GM12892 (cell line): Measurements from ENCODE around the gene DHX58.

ENCODE experiments used
- POLR2A ChIP-seq: IDR thresholded peaks from 2 replicates; pipeline ENCODE4 v1.6.1; 2011; ENCODE audit warnings: low read depth, low read length, control low read depth
- POLR2AphosphoS5 ChIP-seq: IDR thresholded peaks from 2 replicates; pipeline ENCODE4 v1.6.1; 2011; ENCODE audit warnings: low read depth, low read length, control low read depth

DNA sequence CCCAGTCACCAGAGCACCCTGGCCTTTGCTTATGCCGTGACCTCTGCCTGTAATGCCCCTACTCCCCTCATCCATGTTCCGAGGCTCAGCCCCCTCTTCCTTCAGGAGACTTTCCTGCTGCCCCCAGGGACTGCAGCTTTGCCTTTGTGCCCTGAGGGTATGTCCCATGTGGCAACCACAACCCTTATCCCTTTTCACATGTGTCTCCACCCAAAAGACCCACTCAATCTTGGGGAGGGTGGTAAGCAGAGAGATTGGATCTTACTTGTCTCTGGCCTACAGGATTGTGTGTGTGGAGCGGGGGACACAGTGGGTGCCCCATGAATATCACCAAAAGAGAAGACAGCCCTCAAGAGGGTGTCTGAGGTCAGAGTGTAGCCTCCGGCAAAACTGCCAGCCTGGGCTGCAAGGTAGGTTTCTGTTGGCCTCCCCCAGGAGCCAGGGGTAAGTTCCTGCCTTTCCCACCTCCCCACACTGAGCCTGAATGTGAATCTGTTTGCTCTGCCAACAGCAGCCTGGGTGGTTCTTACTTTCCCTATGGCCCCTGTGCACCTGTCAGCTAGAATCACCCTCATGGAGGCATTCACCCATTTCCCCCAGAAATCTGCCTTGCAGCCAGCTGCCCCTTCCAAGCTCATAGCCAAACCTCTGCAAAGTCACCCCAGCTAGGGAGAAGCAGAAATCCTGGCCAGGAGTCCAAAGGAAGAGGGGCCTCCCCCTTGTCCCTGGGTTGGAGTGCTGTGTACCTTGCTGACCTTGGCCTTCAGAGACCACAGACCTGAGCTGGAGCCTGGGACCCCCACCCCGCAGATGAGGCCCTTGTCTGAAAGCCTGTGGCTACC is 50.6 kb downstream of the DHX58 start:
- TF ChIP-seq POLR2A (no peak), POLR2AphosphoS5 (no peak)
